A673 (cell line): Measurements from ENCODE around the gene CAPN9.

Source experiments
- CTCF ChIP-seq: fragments of 300-800, 200-600 bp; sonication (generic); conservative IDR thresholded peaks from 2 replicates; pipeline ENCODE4 v1.5.1; 2017; ENCODE audit warnings: low read depth, mild to moderate bottlenecking, antibody characterized with exemption, low read length, moderate library complexity, mixed read lengths
- EZH2 ChIP-seq: fragments of 200-600 bp; sonication (generic); IDR thresholded peaks from 2 replicates; pipeline ENCODE4 v1.6.1; 2017; ENCODE audit warnings: borderline replicate concordance, low read depth, mild to moderate bottlenecking, mixed read lengths, antibody characterized with exemption, low read length; ENCODE audit not compliant: poor library complexity, severe bottlenecking

GRCh38 chr1:230710543-230710904 lies 36.7 kb upstream of the CAPN9 start:
- TF ChIP-seq CTCF: no peak
- TF ChIP-seq EZH2: no peak
